HG03521 (cell line): ENCODE measurements around the gene ENTPD2.

Experiments used
- ATAC-seq: cut with Tn5 transposase; IDR thresholded peaks from one replicate; pipeline ENCODE4 v1.9.1; 2021; ENCODE audit warnings: mild to moderate bottlenecking, moderate library complexity; ENCODE audit not compliant: unreplicated experiment

Gene ENTPD2

DNA sequence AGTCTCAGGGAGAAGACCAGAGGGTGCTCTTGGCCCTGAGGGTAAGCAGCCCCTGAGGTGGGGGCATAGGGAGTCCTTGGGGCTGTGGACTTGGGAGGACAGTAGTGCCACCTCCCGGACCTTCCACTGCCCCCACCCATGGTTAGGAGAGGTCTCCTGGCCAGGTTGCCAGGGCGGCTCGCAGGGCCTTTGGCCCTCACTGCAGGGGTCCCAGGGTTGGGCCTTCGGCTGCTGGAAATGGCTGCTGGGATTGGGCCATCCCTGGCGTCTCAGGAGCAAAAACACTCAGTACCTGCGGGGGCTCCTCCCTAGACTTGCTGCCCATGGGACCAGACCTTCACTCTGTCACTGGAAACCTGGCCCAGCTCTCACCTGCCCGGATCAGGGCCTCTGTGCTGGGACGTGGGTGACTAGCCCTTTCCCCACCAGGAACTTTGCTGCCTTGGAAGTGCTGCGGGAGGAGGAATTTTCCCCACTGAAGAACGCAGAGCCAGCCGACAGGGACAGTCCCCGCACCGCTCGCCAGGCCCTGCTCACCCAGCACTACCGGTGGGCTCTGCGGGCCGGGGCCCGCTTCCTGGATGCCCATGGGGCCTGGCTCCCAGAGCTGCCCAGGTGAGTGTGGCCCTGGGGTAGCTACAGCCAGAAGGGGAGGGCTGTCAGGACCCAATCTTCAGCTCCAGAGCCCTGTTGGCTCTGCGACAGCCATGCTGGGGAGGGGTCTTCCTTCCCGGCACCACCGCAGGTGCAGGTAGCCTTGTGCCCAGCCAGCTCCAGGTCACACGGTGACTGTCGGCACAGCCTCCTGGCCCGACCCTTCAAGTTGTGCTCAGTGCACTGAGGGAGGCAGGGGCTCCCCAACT, 26.6 kb upstream of the ENTPD2 start:
- no peak for ATAC-seq

GRCh38 chr9:137079401-137079787, 25.5 kb upstream of the ENTPD2 start:
- ATAC-seq: no peak

GRCh38 chr9:137078701-137079400, 25.0 kb upstream of the ENTPD2 start:
- no peak for ATAC-seq

DNA sequence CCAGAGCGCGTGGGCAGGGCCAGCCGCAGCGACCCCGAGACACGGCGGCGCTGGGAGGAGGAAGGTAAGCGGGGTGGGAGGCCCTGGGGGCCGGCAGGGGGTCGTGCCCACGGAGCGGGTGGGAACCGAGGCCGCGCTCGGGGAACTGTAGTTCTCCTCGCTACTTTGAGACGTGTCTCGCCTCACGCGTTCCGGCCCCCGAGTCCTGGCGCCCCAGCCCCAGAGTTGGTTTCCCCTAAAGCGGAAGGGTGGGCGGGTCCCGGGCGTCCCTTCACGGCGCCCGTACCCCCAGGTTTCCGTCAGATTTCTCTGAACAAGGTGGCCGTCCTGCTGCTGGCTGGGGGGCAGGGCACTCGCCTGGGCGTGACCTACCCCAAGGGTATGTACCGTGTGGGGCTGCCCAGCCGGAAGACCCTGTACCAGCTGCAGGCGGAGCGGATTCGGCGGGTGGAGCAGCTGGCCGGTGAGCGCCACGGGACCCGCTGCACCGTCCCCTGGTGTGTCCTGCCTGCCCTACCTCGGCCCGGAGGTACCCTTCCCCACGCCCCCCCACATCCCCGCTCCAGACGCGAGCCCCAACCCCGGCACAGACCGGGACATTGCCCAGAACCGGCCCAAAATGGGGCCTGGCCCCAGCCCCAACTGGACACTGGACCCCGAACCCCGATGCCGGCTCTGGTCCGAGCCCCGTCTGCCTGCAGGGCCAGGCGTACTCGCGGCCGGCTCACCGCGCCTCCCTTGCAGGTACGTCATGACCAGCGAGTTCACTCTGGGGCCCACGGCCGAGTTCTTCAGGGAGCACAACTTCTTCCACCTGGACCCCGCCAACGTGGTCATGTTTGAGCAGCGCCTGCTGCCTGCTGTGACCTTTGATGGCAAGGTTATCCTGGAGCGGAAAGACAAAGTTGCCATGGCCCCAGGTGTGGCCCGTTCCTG, 24.2 kb upstream of the ENTPD2 start:
- ATAC-seq: peak; percentile 5

DNA sequence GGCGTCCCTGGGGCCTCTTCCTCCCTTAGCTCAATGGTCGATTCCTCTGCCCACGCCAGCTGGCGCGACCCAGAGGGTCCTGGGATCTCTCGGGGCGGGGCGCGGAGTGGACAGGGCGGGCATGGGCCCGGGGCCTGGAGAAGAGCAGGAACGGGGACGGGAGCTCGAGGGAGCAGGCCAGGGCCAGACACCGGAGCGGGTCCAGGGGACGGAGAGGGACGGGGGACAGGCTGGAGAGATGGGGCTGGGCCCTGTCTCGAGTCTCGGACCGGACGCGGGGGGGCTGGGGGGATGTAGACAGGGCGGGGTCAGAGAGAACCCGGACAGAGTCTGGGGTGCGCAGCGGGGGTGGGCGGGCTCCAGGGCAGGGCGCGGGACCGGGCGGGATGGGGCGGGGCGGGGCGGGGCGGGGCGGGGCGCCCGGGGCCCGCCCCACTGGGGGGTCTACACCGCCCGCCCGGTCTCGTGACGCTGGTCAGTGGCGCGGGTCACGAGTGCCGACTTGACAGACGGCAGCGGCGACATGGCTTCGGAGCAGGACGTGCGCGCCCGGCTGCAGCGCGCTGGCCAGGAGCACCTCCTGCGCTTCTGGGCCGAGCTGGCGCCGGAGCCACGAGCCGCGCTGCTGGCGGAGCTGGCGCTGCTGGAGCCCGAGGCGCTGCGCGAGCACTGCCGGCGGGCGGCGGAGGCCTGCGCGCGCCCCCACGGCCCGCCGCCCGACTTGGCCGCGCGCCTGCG, 23.3 kb upstream of the ENTPD2 start, which contains the start of gene UAP1L1:
Gene UAP1L1 (plus strand): TSS at position 508 of the 738 bp plus-strand sequence. CDS start 16 bp downstream, at position 524.
- peak; percentile 62 for ATAC-seq

GRCh38 chr9:137076636-137077009, 22.8 kb upstream of the ENTPD2 start:
- ATAC-seq: no peak

DNA sequence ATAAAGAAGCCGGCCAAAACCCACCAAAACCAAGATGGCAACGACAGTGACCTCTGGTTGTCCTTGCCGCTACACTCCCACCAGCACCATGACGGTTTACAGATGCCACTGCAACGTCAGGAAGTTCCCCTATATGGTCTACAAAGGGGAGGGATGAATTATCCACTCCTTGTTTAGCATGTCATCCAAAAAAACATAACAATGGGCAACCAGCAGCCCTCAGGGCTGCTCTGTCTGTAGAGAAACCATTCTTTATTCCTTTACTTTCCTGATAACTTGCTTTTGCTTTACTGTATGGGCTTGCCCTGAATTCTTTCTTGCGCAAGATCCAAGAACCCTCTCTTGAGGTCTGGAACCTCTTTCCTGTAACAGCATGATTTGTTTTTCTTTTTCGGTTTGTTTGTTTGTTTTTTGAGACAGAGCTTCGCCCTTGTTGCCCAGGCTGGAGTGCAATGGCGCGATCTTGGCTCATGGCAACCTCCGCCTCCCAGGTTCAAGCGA, 21.5 kb upstream of the ENTPD2 start:
- ATAC-seq: no peak

DNA sequence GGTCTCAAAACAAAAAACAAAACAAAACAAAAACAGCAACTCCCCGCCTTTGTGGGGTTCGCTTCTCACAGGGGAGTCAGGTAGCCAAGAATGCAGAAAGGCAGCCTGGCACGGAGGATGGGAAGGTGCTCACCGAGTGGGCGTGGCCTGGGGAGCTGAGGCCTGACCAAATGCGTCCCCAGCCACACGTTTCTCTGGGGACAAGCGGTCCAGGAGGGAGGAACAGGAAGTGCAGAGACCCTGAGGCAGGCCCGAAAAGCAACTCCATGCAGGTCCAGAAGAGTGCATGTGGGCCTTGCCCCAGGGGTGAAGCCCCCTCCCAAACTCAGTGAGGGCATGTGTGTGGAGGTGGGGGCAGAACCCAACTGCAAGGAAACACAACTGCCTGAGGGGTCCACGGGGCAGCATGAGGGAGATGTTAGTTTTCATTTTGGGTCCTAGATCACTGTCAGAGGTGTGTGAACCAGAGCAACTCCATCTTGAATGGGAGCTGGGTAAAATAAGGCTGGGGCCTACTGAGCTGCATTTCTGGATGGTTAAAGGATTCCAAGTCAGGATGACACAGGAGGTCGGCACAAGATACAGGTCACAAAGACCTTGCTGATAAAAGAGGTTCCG, 20.9 kb upstream of the ENTPD2 start:
- no peak for ATAC-seq

- no peak for ATAC-seq
Observed at GRCh38 chr9:137073992-137074399, 20.1 kb upstream of the ENTPD2 start.

- no peak for ATAC-seq
Observed at GRCh38 chr9:137071282-137071681, 17.4 kb upstream of the ENTPD2 start.

GRCh38 chr9:137070906-137071275, 17.0 kb upstream of the ENTPD2 start:
- ATAC-seq: peak; percentile 8

GRCh38 chr9:137070201-137070905, 16.5 kb upstream of the ENTPD2 start, which contains the start of gene SAPCD2:
TSS of gene SAPCD2 (minus strand) at chr9:137070557. CDS start at chr9:137070460, 97 bp downstream.
- peak; percentile 57 for ATAC-seq

- ATAC-seq: peak; percentile 12
Observed at GRCh38 chr9:137069508-137070091, 15.7 kb upstream of the ENTPD2 start.

GRCh38 chr9:137068539-137069507, 15.0 kb upstream of the ENTPD2 start:
- no peak for ATAC-seq

DNA sequence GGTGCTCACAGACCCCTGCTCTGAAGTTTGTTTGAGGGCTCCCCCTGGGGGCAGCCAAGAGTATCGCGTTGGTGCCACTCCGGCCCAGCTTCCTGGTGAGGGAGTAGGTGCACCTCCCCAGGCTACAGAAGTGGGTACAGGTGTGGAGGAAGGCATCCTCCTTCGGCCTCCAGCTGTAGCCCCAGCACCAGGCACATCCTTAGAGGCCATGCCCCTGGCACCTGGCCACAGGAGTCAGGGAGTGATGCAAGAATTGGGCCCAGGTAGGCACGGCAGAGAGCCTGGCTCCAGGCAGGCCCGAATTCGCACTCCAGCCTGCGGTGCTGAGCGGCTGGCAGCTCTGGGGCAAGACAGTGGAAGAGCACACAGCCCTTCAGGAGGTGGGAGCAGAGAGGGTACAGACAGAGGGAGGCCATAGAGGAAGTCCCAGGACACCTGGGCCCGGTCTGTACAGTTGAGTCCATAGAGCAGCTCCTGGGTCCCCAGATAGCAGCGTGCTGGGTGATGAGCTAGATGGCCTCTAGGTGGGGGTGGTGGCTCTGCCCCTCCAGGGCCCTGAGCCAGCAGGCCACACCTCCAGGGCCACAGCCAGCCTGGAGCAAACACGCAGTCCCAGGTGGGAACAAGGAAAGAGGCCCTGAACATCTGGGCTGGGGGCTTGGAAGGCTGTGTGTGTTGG, 14.1 kb upstream of the ENTPD2 start:
- ATAC-seq: no peak

DNA sequence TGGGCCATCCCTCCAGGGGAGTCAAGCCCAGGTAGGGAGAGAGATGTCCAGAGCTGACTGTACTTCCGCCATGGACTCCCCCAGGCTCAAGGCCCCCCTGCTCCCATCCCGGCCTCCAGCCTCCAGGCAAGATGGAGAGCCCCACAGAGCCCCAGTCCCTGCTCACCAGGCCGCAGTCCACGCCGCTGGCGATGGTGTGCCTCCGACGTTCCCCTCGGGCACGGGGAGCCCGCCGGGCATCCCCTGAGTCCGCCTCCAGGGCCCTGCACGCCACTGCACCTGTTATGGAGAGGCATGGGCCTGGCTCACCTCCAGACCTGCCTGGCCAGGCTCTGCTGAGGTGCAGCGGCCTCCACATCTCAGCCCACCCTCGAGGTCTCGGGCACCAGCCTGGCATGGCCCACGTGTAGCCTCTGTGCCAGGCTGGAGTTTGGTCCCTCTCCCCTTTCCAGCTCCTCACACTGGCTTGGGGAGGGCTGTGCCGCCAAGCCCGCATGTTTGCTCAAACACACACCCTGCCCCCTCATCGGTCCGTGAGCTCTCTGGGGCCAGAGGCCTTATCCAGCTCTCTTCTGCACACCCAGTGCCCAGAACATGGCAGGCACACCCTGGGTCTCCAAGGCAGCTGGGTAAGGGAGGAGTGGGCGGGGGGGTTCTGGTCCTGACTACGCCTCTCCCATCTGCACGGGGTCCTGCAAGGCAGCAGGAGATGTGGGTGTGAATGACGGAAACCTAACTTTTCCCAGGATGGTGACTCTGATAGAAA, 12.4 kb upstream of the ENTPD2 start:
- no peak for ATAC-seq
